Mesothelial cell of epicardium (in vitro differentiated cells): ENCODE data around the gene EIF2A. TPM values are rescaled to one million over a fixed set of nuclear protein-coding genes. Genes with fewer than 3 reads are reported as not detected.

Experiments
- DNase-seq, 2 experiments: peaks; one replicate each; pipeline ENCODE4 v3.0.0; 2021; ENCODE audit warnings: low spot score in 2 of 2; ENCODE audit not compliant: unreplicated experiment in 2 of 2
- H3K27ac Mint-ChIP-seq: 2 replicates; pipeline ENCODE4 v1.8.0; 2021; ENCODE audit warnings: mixed read lengths
- H3K27me3 Mint-ChIP-seq: 2 replicates; pipeline ENCODE4 v1.8.0; 2021; ENCODE audit warnings: low read depth, mixed read lengths
- H3K36me3 Mint-ChIP-seq: 2 replicates; pipeline ENCODE4 v1.8.0; 2021; ENCODE audit warnings: mixed read lengths
- H3K4me1 Mint-ChIP-seq: 2 replicates; pipeline ENCODE4 v1.8.0; 2021; ENCODE audit warnings: mixed read lengths
- H3K4me3 Mint-ChIP-seq: 2 replicates; pipeline ENCODE4 v1.8.0; 2021; ENCODE audit warnings: mild to moderate bottlenecking, moderate library complexity, mixed read lengths
- H3K9me3 Mint-ChIP-seq: 2 replicates; pipeline ENCODE4 v1.8.0; 2021; ENCODE audit warnings: mixed read lengths
- total RNA-seq: library from RNA; stranded (reverse); gene quantifications from 3 replicates; pipeline ENCODE4 v1.2.1, GENCODE V29; 2021
- TF ChIP-seq, protein P1 (sequence below): fragments of 200-600 bp; sonication (generic); IDR thresholded peaks from one replicate; pipeline ENCODE4 v1.5.0; 2021; ENCODE audit warnings: antibody characterized with exemption; ENCODE audit not compliant: unreplicated experiment

The EIF2A gene
- total RNA-seq, 1 donor from 2014 or later, result 56.8 TPM

DNA sequence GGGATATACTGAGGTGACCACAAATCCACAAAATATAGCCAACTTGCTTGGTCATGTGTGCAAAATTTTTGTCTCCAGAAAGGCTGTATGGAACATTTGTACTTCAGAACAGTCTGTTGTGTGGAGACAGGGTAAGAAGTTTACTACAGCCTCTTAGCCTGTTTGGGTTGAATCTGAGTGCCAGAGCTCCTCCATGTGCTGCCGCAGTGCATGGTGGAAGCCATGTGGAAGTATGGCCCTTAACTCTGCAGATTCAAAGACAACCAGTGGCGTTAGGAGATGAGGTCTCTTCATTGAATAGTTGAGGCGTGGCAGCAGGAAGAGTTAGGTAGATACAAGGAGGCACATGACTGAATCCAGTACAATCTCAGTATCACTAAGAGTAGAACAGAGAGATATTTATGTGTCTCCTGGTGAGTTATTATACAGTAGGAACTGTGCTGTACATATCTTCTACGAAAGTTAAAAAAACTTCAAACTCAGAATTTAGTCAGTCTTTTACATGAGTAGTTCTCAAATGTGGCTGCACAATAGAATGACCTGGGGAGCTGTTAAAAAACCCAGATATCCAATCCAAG is 9.4 kb downstream of the EIF2A start:
- H3K27ac Mint-ChIP-seq, result no peak overlapping the region
- H3K27me3 Mint-ChIP-seq, result no peaks in the 10 kb centered on the region
- TF ChIP-seq, protein P1, sequence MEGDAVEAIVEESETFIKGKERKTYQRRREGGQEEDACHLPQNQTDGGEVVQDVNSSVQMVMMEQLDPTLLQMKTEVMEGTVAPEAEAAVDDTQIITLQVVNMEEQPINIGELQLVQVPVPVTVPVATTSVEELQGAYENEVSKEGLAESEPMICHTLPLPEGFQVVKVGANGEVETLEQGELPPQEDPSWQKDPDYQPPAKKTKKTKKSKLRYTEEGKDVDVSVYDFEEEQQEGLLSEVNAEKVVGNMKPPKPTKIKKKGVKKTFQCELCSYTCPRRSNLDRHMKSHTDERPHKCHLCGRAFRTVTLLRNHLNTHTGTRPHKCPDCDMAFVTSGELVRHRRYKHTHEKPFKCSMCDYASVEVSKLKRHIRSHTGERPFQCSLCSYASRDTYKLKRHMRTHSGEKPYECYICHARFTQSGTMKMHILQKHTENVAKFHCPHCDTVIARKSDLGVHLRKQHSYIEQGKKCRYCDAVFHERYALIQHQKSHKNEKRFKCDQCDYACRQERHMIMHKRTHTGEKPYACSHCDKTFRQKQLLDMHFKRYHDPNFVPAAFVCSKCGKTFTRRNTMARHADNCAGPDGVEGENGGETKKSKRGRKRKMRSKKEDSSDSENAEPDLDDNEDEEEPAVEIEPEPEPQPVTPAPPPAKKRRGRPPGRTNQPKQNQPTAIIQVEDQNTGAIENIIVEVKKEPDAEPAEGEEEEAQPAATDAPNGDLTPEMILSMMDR, result no peak
- no peaks in the 10 kb centered on the region for H3K9me3 Mint-ChIP-seq
- no peak overlapping the region for H3K4me3 Mint-ChIP-seq
- no peaks in the 10 kb centered on the region for H3K4me1 Mint-ChIP-seq
- peaks cover 36% of the 10 kb centered on the region for H3K36me3 Mint-ChIP-seq
- DNase-seq, result no peak

- Mint-ChIP-seq H3K27ac (no peak overlapping the region), H3K36me3 (peaks cover 36% of the 10 kb centered on the region), H3K4me1 (no peaks in the 10 kb centered on the region)
Measured at GRCh38 chr3:150556792-150557191, 10.2 kb downstream of the EIF2A start.

DNA sequence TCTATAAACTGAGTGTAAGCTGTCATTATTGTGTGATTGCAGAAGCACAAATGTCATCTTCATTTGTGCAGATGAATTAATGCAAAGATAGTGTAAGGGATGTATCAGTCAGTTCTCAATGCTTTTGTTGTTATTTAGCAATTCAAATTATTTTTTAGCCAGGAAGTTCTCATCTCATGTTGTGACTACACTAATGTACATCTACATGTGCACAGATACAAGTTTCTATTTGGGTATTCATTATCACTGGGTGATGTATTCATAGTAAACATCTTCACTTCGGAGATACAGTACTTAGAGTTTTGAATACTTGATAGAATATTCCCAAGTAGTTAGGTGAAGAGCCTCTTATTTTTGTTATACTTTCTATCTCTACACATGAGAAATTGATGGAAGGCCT is 11.1 kb downstream of the EIF2A start:
- H3K4me3 Mint-ChIP-seq, result no peak overlapping the region
- H3K9me3 Mint-ChIP-seq, result no peaks in the 10 kb centered on the region
- peaks cover 37% of the 10 kb centered on the region for H3K36me3 Mint-ChIP-seq
- no peak for DNase-seq
- H3K27me3 Mint-ChIP-seq, result no peaks in the 10 kb centered on the region
- no peak overlapping the region for H3K27ac Mint-ChIP-seq
- no peaks in the 10 kb centered on the region for H3K4me1 Mint-ChIP-seq
- TF ChIP-seq, protein P1, result no peak

More at GRCh38 chr3:150556792-150557191, 10.2 kb downstream of the EIF2A start:
- TF ChIP-seq, protein P1, result no peak
- Mint-ChIP-seq H3K27me3 (no peaks in the 10 kb centered on the region), H3K4me3 (no peak overlapping the region), H3K9me3 (no peaks in the 10 kb centered on the region)
- DNase-seq, result no peak

DNA sequence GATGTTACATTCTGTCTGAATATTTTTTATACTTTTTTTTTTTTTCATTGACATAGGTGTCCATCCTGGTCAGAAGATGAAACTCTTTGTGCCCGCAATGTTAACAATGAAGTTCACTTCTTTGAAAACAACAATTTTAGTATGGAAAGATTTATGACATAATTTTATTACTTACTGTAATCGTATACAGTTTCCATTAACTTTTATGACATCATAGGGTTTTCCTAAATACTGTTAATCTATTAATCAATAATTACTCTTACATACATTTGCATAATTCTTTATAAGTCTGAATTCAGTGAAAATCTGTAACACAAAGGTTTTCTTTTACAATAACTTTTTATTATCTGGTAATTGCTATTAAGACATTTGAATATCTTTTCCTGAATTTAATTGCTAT is 17.7 kb downstream of the EIF2A start:
- TF ChIP-seq, protein P1, result no peak
- Mint-ChIP-seq H3K9me3 (no peaks in the 10 kb centered on the region), H3K27ac (no peak overlapping the region), H3K4me1 (no peaks in the 10 kb centered on the region), H3K27me3 (no peaks in the 10 kb centered on the region), H3K36me3 (peaks cover 31% of the 10 kb centered on the region), H3K4me3 (no peak overlapping the region)
- no peak for DNase-seq

DNA sequence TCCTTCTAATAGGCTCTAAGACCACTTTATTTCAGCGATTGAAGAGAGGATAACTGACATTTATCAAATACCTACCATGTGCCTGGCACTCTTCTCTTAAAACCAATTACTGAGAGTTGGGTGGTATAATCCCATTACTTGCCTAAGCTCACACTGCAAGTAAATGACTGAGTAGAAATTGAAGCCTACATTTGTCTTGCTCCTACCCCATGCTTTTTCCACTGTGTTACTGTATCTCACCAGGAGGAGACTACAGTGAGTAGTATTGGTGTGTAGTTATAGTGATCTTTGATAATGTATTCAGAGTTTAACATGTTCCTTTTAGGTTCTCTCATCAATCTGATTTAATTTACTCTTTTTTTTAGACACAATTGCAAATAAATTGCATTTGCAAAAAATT is 20.7 kb downstream of the EIF2A start:
- H3K4me3 Mint-ChIP-seq, result no peak overlapping the region
- DNase-seq, result no peak
- no peaks in the 10 kb centered on the region for H3K9me3 Mint-ChIP-seq
- H3K27me3 Mint-ChIP-seq, result no peaks in the 10 kb centered on the region
- TF ChIP-seq, protein P1, result no peak
- no peaks in the 10 kb centered on the region for H3K4me1 Mint-ChIP-seq
- H3K36me3 Mint-ChIP-seq, result peaks cover 34% of the 10 kb centered on the region
- H3K27ac Mint-ChIP-seq, result no peak overlapping the region

DNA sequence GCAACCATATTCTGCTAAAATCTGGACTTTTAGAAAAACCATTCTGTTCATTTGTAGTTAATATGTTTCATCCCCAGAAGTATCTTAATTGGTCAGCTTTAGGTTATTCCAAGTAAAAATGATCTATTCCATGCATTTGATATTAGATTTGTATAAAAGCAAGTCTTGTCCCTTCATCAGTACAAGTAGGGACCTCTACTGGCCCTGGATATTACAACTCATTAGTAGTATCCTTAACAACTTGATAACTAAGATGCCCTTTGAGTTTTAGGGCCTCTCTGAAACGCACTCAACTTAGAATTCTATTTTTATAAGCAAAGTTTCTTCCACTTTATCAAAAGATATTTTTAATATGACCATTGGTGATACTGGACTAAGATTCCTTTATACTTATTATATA is 31.3 kb downstream of the EIF2A start:
- DNase-seq, result no peak
- no peaks in the 10 kb centered on the region for H3K27me3 Mint-ChIP-seq
- peaks cover 21% of the 10 kb centered on the region for H3K36me3 Mint-ChIP-seq
- no peaks in the 10 kb centered on the region for H3K4me1 Mint-ChIP-seq
- no peaks in the 10 kb centered on the region for H3K9me3 Mint-ChIP-seq
- H3K27ac Mint-ChIP-seq, result no peak overlapping the region
- no peak overlapping the region for H3K4me3 Mint-ChIP-seq
- TF ChIP-seq, protein P1, result no peak
